Ishikawa (cell line): ENCODE data around the gene LRFN3.

Experiments used
- CEBPB ChIP-seq: IDR thresholded peaks from 2 replicates; pipeline ENCODE4 v1.6.1; 2012
- CREB1 ChIP-seq: IDR thresholded peaks from 2 replicates; pipeline ENCODE4 v1.6.1; 2012; ENCODE audit warnings: low read depth
- EGR1 ChIP-seq: IDR thresholded peaks from 2 replicates; pipeline ENCODE4 v1.6.1; 2012
- EP300 ChIP-seq: IDR thresholded peaks from 2 replicates; pipeline ENCODE4 v1.6.1; 2012; ENCODE audit warnings: borderline replicate concordance
- FOXM1 ChIP-seq: IDR thresholded peaks from 2 replicates; pipeline ENCODE4 v1.6.1; 2012; ENCODE audit warnings: low read depth, borderline replicate concordance
- MAX ChIP-seq: IDR thresholded peaks from 2 replicates; pipeline ENCODE4 v1.6.1; 2012
- NFIC ChIP-seq: IDR thresholded peaks from 2 replicates; pipeline ENCODE4 v1.6.1; 2012
- RAD21 ChIP-seq: IDR thresholded peaks from 2 replicates; pipeline ENCODE4 v1.6.1; 2012; ENCODE audit warnings: low read depth
- REST ChIP-seq: IDR thresholded peaks from 2 replicates; pipeline ENCODE4 v1.6.1; 2012; ENCODE audit warnings: low read depth, mild to moderate bottlenecking
- TAF1 ChIP-seq: IDR thresholded peaks from 2 replicates; pipeline ENCODE4 v1.6.1; 2012; ENCODE audit warnings: low read depth, mild to moderate bottlenecking
- TCF12 ChIP-seq: IDR thresholded peaks from 2 replicates; pipeline ENCODE4 v1.6.1; 2012; ENCODE audit warnings: low read depth
- TEAD4 ChIP-seq: IDR thresholded peaks from 2 replicates; pipeline ENCODE4 v1.6.1; 2012
- YY1 ChIP-seq: IDR thresholded peaks from 2 replicates; pipeline ENCODE4 v1.6.1; 2012; ENCODE audit warnings: low read depth
- ZBTB7A ChIP-seq: IDR thresholded peaks from 2 replicates; pipeline ENCODE4 v1.6.1; 2012; ENCODE audit warnings: low read depth
- TF ChIP-seq, protein P1 (sequence below): IDR thresholded peaks from 2 replicates; pipeline ENCODE4 v1.6.1; 2012

The LRFN3 gene

DNA sequence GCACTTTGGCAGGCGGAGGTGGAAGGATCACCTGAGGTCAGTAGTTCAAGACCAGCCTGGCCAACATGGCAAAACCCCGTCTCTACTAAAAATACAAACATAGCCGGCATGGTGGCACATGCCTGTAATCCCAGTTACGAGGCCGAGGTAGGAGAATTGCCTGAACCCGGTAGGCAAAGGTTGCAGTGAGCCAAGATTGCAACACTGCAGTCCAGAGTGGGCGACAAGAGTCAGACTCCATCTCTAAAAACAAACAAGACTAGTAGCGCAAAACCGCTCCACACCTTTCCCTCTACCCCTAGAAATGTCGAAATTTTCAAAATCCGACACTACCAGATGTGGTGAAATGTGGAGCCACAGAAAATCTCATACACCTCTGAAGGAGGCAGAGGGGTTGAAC is 16.9 kb upstream of the LRFN3 start:
- TF ChIP-seq EGR1 = no peak
- no peak for TF ChIP-seq CEBPB
- TF ChIP-seq TCF12 = no peak
- no peak for TF ChIP-seq ZBTB7A
- no peak for TF ChIP-seq EP300
- TF ChIP-seq CREB1 = no peak
- no peak for TF ChIP-seq YY1
- no peak for TF ChIP-seq MAX
- TF ChIP-seq TEAD4 = no peak
- TF ChIP-seq FOXM1 = no peak
- no peak for TF ChIP-seq TAF1
- TF ChIP-seq, protein P1, sequence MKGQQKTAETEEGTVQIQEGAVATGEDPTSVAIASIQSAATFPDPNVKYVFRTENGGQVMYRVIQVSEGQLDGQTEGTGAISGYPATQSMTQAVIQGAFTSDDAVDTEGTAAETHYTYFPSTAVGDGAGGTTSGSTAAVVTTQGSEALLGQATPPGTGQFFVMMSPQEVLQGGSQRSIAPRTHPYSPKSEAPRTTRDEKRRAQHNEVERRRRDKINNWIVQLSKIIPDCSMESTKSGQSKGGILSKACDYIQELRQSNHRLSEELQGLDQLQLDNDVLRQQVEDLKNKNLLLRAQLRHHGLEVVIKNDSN = no peak
- no peak for TF ChIP-seq RAD21
- no peak for TF ChIP-seq NFIC
- TF ChIP-seq REST = no peak

- TF ChIP-seq TEAD4 (no peak), TAF1 (no peak), YY1 (no peak), NFIC (no peak), CEBPB (no peak)
Measured at GRCh38 chr19:35921012-35921411, 15.2 kb upstream of the LRFN3 start.

DNA sequence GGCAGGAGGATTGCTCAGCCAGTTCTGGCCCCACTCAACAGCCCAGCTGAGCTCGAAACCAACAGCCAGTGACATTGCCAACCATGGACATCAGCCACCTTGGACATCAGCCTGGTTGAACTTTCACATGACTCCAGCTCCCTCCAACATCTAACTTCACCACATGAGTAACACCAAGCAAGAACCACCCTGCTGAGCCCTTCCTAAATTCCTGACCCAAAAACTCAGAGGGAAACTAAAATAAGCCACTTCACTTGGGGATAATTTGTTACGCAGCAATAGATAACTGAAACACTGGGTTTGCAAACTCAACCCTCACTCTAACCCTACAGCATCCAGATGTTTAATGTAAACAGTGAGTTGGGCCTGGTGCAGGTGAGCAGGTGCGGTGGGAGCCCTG is 10.7 kb upstream of the LRFN3 start:
- TF ChIP-seq TEAD4 (no peak), CREB1 (no peak), EGR1 (no peak), REST (no peak), RAD21 (no peak), TCF12 (no peak), MAX (no peak), EP300 (no peak), TAF1 (no peak)

GRCh38 chr19:35928507-35928906 is 7.7 kb upstream of the LRFN3 start:
- TF ChIP-seq YY1 = no peak
- no peak for TF ChIP-seq EGR1
- no peak for TF ChIP-seq CEBPB
- no peak for TF ChIP-seq ZBTB7A
- no peak for TF ChIP-seq CREB1
- no peak for TF ChIP-seq TEAD4
- no peak for TF ChIP-seq FOXM1
- no peak for TF ChIP-seq TAF1

DNA sequence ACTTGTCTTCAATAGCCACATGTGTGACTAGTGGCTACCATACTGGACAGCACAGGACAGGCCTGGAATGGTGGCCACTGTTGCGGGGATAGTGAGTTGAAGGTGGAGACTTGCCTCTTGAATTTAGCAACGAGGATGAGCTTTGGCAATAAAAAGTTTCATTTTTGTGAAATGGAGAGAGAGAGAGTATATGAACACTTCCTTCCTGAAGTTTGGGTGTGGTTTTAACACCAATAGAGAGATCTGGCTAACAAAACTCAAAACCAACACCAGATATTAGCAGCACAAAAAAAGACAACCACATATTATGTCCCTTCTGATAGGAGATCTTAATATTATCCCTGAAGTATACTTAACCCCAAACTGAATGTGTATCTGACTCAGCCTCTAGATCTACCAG is 6.3 kb upstream of the LRFN3 start:
- no peak for TF ChIP-seq CEBPB
- TF ChIP-seq REST = no peak
- no peak for TF ChIP-seq ZBTB7A
- no peak for TF ChIP-seq EP300
- no peak for TF ChIP-seq YY1
- TF ChIP-seq, protein P1 = no peak
- no peak for TF ChIP-seq TEAD4
- no peak for TF ChIP-seq MAX
- no peak for TF ChIP-seq TAF1
- no peak for TF ChIP-seq RAD21
